Osteoblast (primary cell): Measurements from ENCODE around the gene PLAC8L1. TPM values are rescaled to one million over a fixed set of nuclear protein-coding genes. Genes with fewer than 3 reads are reported as not detected.

Source experiments
- DNase-seq: peaks from one replicate; pipeline ENCODE4 v3.0.0; 2011; ENCODE audit warnings: low spot score, mixed read lengths; ENCODE audit not compliant: insufficient read length; ENCODE audit errors: missing footprints
- H2AFZ ChIP-seq: 2 replicates; pipeline ENCODE4 v1.6.0; 2011; ENCODE audit warnings: mild to moderate bottlenecking, low read length
- H3K27ac ChIP-seq: 2 replicates; pipeline ENCODE4 v1.5.1; 2011; ENCODE audit warnings: mild to moderate bottlenecking, low read depth, low read length, moderate library complexity
- H3K27me3 ChIP-seq: 2 replicates; pipeline ENCODE4 v1.6.0; 2012; ENCODE audit warnings: mild to moderate bottlenecking, control low read depth, inconsistent platforms, low read length, moderate library complexity; ENCODE audit not compliant: insufficient read depth
- H3K36me3 ChIP-seq: 2 replicates; pipeline ENCODE4 v1.5.1; 2011; ENCODE audit warnings: mild to moderate bottlenecking, low read length, control low read depth, moderate library complexity; ENCODE audit not compliant: insufficient read depth
- H3K4me1 ChIP-seq: 2 replicates; pipeline ENCODE4 v1.5.1; 2011; ENCODE audit warnings: mild to moderate bottlenecking, low read length, control low read depth, moderate library complexity; ENCODE audit not compliant: insufficient read depth
- H3K4me2 ChIP-seq: 2 replicates; pipeline ENCODE4 v1.6.0; 2011; ENCODE audit warnings: mild to moderate bottlenecking, low read length; ENCODE audit not compliant: insufficient read depth
- H3K4me3 ChIP-seq: fragments of 200-600 bp; sonication (generic); 3 replicates; pipeline ENCODE4 v1.5.1; 2012; ENCODE audit warnings: mild to moderate bottlenecking, low read length, inconsistent platforms; ENCODE audit not compliant: insufficient read depth
- H3K79me2 ChIP-seq: 2 replicates; pipeline ENCODE4 v1.6.0; 2012; ENCODE audit warnings: mild to moderate bottlenecking, low read length, control low read depth, inconsistent platforms; ENCODE audit not compliant: insufficient read depth
- H3K9me3 ChIP-seq: 2 replicates; pipeline ENCODE4 v1.5.1; 2011; ENCODE audit warnings: low read depth, low read length, control low read depth
- H4K20me1 ChIP-seq: 2 replicates; pipeline ENCODE4 v1.6.0; 2012; ENCODE audit warnings: mild to moderate bottlenecking, low read length, control low read depth; ENCODE audit not compliant: insufficient read depth
- total RNA-seq: library from RNA; depleted of rRNA; stranded (reverse); fragments of >200 nt; gene quantifications from 2 replicates; pipeline ENCODE4 v1.2.3, GENCODE V29; 2012
- TF ChIP-seq, protein P1 (sequence below): IDR thresholded peaks from 2 replicates; pipeline ENCODE4 v1.5.1; 2011; ENCODE audit warnings: mild to moderate bottlenecking, low read depth, low read length, moderate library complexity; ENCODE audit errors: extremely low read depth

Gene PLAC8L1
- total RNA-seq, 1 donor, result not detected

DNA sequence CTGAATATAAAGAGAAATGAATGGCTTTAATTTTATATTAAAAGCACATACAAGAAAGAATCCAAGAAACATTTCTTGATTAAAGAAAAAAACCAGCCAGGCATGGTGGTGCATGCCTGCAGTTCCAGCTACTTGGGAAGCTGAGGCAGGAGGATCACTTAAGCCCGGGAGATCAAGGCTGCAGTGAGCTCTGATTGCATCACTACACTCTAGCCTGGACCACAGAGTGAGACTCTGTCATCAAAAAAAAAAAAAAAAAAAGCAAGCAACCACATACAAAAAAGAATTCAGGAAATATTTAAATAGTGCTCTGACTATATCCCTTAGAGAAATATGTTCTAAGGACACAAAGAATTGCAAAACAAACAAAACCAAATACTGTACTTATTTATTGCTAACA lies 2.5 kb upstream of the PLAC8L1 start:
- no peak for DNase-seq
- Histone ChIP-seq H2AFZ (no peak overlapping the region), H4K20me1 (no peaks in the 10 kb centered on the region), H3K79me2 (no peaks in the 10 kb centered on the region), H3K27ac (no peak overlapping the region), H3K4me2 (no peak overlapping the region), H3K9me3 (no peaks in the 10 kb centered on the region), H3K4me1 (no peaks in the 10 kb centered on the region), H3K4me3 (no peak overlapping the region), H3K36me3 (peaks cover 10% of the 10 kb centered on the region), H3K27me3 (no peaks in the 10 kb centered on the region)
- TF ChIP-seq, protein P1, sequence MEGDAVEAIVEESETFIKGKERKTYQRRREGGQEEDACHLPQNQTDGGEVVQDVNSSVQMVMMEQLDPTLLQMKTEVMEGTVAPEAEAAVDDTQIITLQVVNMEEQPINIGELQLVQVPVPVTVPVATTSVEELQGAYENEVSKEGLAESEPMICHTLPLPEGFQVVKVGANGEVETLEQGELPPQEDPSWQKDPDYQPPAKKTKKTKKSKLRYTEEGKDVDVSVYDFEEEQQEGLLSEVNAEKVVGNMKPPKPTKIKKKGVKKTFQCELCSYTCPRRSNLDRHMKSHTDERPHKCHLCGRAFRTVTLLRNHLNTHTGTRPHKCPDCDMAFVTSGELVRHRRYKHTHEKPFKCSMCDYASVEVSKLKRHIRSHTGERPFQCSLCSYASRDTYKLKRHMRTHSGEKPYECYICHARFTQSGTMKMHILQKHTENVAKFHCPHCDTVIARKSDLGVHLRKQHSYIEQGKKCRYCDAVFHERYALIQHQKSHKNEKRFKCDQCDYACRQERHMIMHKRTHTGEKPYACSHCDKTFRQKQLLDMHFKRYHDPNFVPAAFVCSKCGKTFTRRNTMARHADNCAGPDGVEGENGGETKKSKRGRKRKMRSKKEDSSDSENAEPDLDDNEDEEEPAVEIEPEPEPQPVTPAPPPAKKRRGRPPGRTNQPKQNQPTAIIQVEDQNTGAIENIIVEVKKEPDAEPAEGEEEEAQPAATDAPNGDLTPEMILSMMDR, result no peak

DNA sequence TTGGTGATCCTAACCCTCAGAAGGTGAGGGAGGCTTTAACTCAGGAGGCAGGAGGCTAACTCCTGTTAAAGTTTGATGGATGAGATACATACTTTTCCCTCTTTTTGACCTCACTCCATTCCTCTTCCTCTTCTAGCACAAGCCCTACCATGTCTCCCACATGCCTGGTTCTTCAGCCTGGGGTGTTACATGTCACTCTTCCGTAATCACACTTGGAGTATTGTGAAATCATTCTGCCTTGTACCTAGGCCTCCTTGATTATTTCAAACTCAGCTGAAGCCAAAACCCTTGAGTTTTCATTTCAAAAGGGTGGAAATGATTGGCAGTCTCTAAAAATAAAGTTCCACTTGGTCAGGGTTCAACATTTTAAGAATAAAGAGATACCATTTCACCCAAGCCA lies 1.8 kb downstream of the PLAC8L1 start:
- H3K27me3 ChIP-seq, result no peaks in the 10 kb centered on the region
- no peak overlapping the region for H3K27ac ChIP-seq
- H3K9me3 ChIP-seq, result no peaks in the 10 kb centered on the region
- TF ChIP-seq, protein P1, result no peak
- no peak for DNase-seq
- H3K4me3 ChIP-seq, result no peak overlapping the region
- H3K79me2 ChIP-seq, result no peaks in the 10 kb centered on the region
- H2AFZ ChIP-seq, result no peak overlapping the region
- no peaks in the 10 kb centered on the region for H4K20me1 ChIP-seq
- H3K36me3 ChIP-seq, result no peaks in the 10 kb centered on the region
- no peaks in the 10 kb centered on the region for H3K4me1 ChIP-seq
- H3K4me2 ChIP-seq, result no peak overlapping the region

DNA sequence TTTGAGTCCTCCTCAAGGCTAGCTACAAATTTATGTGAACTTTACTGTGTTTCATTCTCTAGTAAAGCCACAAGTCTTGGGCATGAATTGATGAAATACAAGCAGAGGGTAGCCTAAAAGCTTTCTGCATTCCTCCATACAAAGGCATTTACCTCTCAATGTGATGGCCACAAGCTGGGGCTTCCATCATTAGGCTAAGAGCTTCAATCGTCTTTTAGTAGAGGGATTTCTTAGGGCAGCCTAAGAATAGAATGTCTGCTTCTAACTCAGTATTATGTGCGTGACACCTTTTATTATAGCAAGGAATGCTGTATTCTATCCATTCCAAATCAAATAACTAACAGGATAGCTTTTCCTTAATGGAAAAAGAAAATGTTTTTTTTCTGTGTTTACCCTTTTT lies 3.7 kb downstream of the PLAC8L1 start:
- H3K27me3 ChIP-seq, result no peaks in the 10 kb centered on the region
- TF ChIP-seq, protein P1, result no peak
- no peaks in the 10 kb centered on the region for H3K4me1 ChIP-seq
- no peak overlapping the region for H3K4me3 ChIP-seq
- no peak overlapping the region for H3K4me2 ChIP-seq
- H3K27ac ChIP-seq, result no peak overlapping the region
- no peak for DNase-seq
- no peaks in the 10 kb centered on the region for H3K9me3 ChIP-seq
- H4K20me1 ChIP-seq, result no peaks in the 10 kb centered on the region
- H3K79me2 ChIP-seq, result no peaks in the 10 kb centered on the region
- H2AFZ ChIP-seq, result no peak overlapping the region
- no peaks in the 10 kb centered on the region for H3K36me3 ChIP-seq

DNA sequence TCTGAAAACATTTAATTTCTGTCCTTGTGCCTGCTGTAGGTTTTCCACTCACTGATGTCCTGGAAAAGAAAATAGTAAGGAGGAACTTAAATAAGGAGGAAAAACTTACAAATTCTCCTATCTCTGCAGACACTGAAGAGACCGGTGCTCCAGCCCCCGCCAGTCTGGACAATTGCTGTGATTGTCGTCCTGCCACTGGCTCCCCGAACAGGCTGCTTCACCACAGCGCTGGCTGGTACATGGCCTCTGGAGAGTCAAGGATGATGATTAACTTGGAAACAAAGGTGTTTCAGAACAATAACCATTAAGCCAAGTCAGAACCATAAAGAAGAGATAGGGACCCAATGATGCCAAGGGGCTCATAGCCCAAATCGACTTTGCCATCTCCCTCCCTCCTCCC lies 7.3 kb downstream of the PLAC8L1 start:
- DNase-seq, result no peak
- Histone ChIP-seq H3K36me3 (no peaks in the 10 kb centered on the region), H3K4me1 (no peaks in the 10 kb centered on the region), H3K79me2 (no peaks in the 10 kb centered on the region), H3K27me3 (no peaks in the 10 kb centered on the region), H3K4me2 (no peak overlapping the region), H3K9me3 (no peaks in the 10 kb centered on the region), H3K4me3 (no peak overlapping the region), H3K27ac (no peak overlapping the region), H2AFZ (no peak overlapping the region), H4K20me1 (no peaks in the 10 kb centered on the region)
- TF ChIP-seq, protein P1, result no peak
